ENCODE results near the gene CISD2. TPM values are rescaled to one million over a fixed set of nuclear protein-coding genes. Genes with fewer than 3 reads are reported as not detected.

CISD2 gene
- total and polyA plus RNA-seq, 2 experiments from 2014 or later, result 34.1 to 102 TPM

DNA sequence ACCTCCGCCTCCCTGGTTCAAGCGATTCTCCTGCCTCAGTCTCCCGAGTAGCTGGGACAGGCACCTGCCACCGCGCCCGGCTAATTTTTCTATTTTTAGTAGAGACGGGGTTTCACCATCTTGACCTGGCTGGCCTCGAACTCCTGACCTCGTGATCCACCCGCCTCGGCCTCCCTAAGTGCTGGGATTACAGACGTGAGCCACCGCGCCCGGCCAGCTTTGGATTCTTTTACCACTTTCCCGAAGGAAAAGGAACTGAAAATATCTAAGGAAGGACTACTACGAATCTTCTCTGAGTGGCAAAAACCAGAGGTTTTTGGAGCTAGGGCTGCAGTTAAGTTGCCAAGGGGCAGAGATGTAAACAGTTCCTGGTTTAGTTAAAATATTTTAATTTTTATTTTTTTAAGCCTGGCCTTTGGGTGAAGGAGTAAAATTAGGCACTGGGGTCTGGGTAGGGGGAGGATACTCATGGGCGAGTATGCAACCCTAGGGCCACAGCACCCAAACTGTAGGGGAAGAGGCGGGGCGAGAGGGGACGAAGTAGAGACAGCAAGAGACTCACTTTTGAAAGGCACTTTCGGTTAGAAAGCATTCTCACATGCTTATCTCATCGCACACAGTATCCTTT lies 525 bp upstream of the CISD2 start (continued):
- TF ChIP-seq, protein P1, sequence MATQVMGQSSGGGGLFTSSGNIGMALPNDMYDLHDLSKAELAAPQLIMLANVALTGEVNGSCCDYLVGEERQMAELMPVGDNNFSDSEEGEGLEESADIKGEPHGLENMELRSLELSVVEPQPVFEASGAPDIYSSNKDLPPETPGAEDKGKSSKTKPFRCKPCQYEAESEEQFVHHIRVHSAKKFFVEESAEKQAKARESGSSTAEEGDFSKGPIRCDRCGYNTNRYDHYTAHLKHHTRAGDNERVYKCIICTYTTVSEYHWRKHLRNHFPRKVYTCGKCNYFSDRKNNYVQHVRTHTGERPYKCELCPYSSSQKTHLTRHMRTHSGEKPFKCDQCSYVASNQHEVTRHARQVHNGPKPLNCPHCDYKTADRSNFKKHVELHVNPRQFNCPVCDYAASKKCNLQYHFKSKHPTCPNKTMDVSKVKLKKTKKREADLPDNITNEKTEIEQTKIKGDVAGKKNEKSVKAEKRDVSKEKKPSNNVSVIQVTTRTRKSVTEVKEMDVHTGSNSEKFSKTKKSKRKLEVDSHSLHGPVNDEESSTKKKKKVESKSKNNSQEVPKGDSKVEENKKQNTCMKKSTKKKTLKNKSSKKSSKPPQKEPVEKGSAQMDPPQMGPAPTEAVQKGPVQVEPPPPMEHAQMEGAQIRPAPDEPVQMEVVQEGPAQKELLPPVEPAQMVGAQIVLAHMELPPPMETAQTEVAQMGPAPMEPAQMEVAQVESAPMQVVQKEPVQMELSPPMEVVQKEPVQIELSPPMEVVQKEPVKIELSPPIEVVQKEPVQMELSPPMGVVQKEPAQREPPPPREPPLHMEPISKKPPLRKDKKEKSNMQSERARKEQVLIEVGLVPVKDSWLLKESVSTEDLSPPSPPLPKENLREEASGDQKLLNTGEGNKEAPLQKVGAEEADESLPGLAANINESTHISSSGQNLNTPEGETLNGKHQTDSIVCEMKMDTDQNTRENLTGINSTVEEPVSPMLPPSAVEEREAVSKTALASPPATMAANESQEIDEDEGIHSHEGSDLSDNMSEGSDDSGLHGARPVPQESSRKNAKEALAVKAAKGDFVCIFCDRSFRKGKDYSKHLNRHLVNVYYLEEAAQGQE (IDR thresholded peaks at IDR 0.05; ENCODE audit: unreplicated experiment), result no peak
- TF ChIP-seq, protein P2, sequence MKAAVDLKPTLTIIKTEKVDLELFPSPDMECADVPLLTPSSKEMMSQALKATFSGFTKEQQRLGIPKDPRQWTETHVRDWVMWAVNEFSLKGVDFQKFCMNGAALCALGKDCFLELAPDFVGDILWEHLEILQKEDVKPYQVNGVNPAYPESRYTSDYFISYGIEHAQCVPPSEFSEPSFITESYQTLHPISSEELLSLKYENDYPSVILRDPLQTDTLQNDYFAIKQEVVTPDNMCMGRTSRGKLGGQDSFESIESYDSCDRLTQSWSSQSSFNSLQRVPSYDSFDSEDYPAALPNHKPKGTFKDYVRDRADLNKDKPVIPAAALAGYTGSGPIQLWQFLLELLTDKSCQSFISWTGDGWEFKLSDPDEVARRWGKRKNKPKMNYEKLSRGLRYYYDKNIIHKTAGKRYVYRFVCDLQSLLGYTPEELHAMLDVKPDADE (IDR thresholded peaks at IDR 0.05), result no peak
- TF ChIP-seq POLR2AphosphoS5 (IDR thresholded peaks at IDR 0.05; ENCODE audit: low read depth) (no peak), NANOG (IDR thresholded peaks at IDR 0.05; ENCODE audit: borderline replicate concordance) (no peak), JUNB (IDR thresholded peaks at IDR 0.05; ENCODE audit: unreplicated experiment) (no peak)

DNA sequence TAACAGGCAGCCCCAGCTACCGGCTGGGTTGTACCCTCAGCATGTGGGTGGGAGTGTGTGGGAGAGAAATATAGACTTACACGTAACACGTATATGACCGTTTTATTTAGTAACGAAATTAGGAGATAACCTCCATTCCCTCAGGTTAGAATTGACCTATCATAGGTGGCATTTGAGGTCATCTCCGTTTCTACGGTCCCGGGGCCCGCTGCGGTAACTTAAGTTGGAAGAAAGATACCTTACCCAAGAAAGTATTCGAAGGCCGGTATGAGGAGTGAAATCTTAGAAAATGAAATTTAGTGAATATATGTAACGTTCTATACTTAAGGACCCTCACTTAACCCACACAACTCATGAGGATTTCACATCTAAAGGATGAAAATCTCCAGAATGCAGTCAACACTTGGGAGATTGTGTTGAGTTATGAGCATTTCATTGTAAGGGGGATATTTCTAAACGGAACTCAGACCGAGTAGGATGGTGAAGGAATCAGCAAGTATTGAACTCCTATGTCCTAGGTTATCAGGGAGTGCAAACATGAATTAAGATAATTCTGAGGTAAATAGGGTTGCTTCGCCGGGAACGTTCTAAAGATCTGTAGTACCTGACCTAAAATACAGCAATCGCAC lies 891 bp downstream of the CISD2 start:
- no peaks in the 10 kb centered on the region for H3K9me3 Mint-ChIP-seq
- peaks cover 21% of the 10 kb centered on the region for H3K36me3 Mint-ChIP-seq (ENCODE audit: low read depth)
- H3K79me2 ChIP-seq (replicated peaks; ENCODE audit: insufficient read depth), result peaks cover 86% of the 10 kb centered on the region
- peak overlapping the region; percentile 70; the same call in 1 of the 2 replicates for H2AFZ ChIP-seq
- H3K9me2 ChIP-seq (ENCODE audit: insufficient read depth), result no peaks in the 10 kb centered on the region
- H3K27me3 ChIP-seq (ENCODE audit: insufficient read depth), result no peaks in the 10 kb centered on the region
- no peaks in the 10 kb centered on the region for H4K20me1 ChIP-seq (replicated peaks; ENCODE audit: insufficient read depth)
- H3K27ac ChIP-seq (ENCODE audit: low read depth), result peak overlapping the region; percentile 94
- DNase-seq (ENCODE audit: low spot score) (peak; percentile 45), ATAC-seq (peak; percentile 2; the same call in 1 of the 3 replicates)
- H3K4me3 ChIP-seq, result peak overlapping the region; percentile 60
- H3K4me1 Mint-ChIP-seq, result peaks cover 35% of the 10 kb centered on the region
- peaks cover 24% of the 10 kb centered on the region for H3K4me1 ChIP-seq (ENCODE audit: insufficient read depth)
- H3K36me3 ChIP-seq (ENCODE audit: insufficient read depth), result no peaks in the 10 kb centered on the region; the same call in none of the 2 replicates
- peak overlapping the region; percentile 99 for H3K27ac Mint-ChIP-seq
- H3F3A ChIP-seq (replicated peaks; ENCODE audit: low read depth), result no peaks in the 10 kb centered on the region; the same call in 1 of the 2 replicates
- peak overlapping the region; percentile 78 for H3K4me2 ChIP-seq
- H3K4me3 Mint-ChIP-seq, result peak overlapping the region; percentile 97
- peaks cover 7% of the 10 kb centered on the region for H3K27me3 Mint-ChIP-seq (ENCODE audit: insufficient read depth, low read depth, poor library complexity)
- TF ChIP-seq NANOG (IDR thresholded peaks at IDR 0.05; ENCODE audit: borderline replicate concordance) (no peak), ZNF114 (CRISPR knock-in tag; IDR thresholded peaks at IDR 0.05) (no peak), JUNB (IDR thresholded peaks at IDR 0.05; ENCODE audit: unreplicated experiment) (no peak), STAT1 (IDR thresholded peaks at IDR 0.05; ENCODE audit: unreplicated experiment) (no peak), EZH2 (IDR thresholded peaks at IDR 0.05; ENCODE audit: low read depth, unreplicated experiment) (no peak), CREB1 (CRISPR knock-in tag; IDR thresholded peaks at IDR 0.05; ENCODE audit: low read depth) (no peak), POLR2AphosphoS5 (IDR thresholded peaks at IDR 0.05; ENCODE audit: low read depth) (no peak), ZNF331 (CRISPR knock-in tag; IDR thresholded peaks at IDR 0.05; ENCODE audit: low read depth) (no peak), EZH2phosphoT487 (IDR thresholded peaks at IDR 0.05; ENCODE audit: unreplicated experiment) (no peak)
- TF ChIP-seq, protein P2 (IDR thresholded peaks at IDR 0.05), result no peak
- TF ChIP-seq, protein P3, sequence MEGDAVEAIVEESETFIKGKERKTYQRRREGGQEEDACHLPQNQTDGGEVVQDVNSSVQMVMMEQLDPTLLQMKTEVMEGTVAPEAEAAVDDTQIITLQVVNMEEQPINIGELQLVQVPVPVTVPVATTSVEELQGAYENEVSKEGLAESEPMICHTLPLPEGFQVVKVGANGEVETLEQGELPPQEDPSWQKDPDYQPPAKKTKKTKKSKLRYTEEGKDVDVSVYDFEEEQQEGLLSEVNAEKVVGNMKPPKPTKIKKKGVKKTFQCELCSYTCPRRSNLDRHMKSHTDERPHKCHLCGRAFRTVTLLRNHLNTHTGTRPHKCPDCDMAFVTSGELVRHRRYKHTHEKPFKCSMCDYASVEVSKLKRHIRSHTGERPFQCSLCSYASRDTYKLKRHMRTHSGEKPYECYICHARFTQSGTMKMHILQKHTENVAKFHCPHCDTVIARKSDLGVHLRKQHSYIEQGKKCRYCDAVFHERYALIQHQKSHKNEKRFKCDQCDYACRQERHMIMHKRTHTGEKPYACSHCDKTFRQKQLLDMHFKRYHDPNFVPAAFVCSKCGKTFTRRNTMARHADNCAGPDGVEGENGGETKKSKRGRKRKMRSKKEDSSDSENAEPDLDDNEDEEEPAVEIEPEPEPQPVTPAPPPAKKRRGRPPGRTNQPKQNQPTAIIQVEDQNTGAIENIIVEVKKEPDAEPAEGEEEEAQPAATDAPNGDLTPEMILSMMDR (conservative IDR thresholded peaks at IDR 0.05; ENCODE audit: low read depth in 2 of 2), result no peak
- TF ChIP-seq, protein P1 (IDR thresholded peaks at IDR 0.05; ENCODE audit: unreplicated experiment), result no peak
